K562 (cell line): ENCODE data around the gene SHBG. TPM values are rescaled to one million over a fixed set of nuclear protein-coding genes. Genes with fewer than 3 reads are reported as not detected.

Experiments
- ARID1B ChIP-seq: fragments of 450-650 bp; IDR thresholded peaks from 2 replicates; pipeline ENCODE4 v1.6.1; 2016; ENCODE audit warnings: antibody characterized with exemption, mild to moderate bottlenecking, inconsistent platforms
- HDAC2 ChIP-seq: fragments of 450-650 bp; IDR thresholded peaks from 2 replicates; pipeline ENCODE4 v1.6.1; 2016; ENCODE audit warnings: mild to moderate bottlenecking
- HMG20A ChIP-seq: fragments of 450-650 bp; formaldehyde crosslinking; conservative IDR thresholded peaks from 2 replicates; pipeline ENCODE4 v1.4.0; 2020; ENCODE audit warnings: mild to moderate bottlenecking, mixed read lengths
- NR2C2 ChIP-seq, 2 experiments: fragments of 200-800 bp in 1 of 2; sonication (Bioruptor generic) in 1 of 2; sonication (generic) in 1 of 2; formaldehyde crosslinking in 1 of 2; IDR thresholded peaks; 2 replicates each; pipeline versions ENCODE4 v1.6.1 to v1.8.0; 2016 to 2022; ENCODE audit warnings: mild to moderate bottlenecking in 1 of 2, missing compliant biosample characterization in 1 of 2, missing genetic modification characterization in 1 of 2, missing genetic modification reagents in 1 of 2
- NR2F6 ChIP-seq: fragments of 450-650 bp; formaldehyde crosslinking; IDR thresholded peaks from 2 replicates; pipeline ENCODE4 v1.4.0; 2020; ENCODE audit warnings: mild to moderate bottlenecking
- NR3C1 ChIP-seq: sonication (generic); formaldehyde crosslinking; IDR thresholded peaks from 2 replicates; pipeline ENCODE4 v1.8.1; 2022; ENCODE audit warnings: missing genetic modification reagents
- POLR2AphosphoS5 ChIP-seq: IDR thresholded peaks from 2 replicates; pipeline ENCODE4 v1.6.1; 2011; ENCODE audit warnings: mild to moderate bottlenecking, low read depth, low read length, moderate library complexity; ENCODE audit not compliant: control insufficient read depth, insufficient read depth
- RNF2 ChIP-seq: sonication (generic); IDR thresholded peaks from 2 replicates; pipeline ENCODE4 v1.6.1; 2016
- SUPT5H ChIP-seq: fragments of 450-650 bp; IDR thresholded peaks from 2 replicates; pipeline ENCODE4 v1.6.1; 2016
- TCF3 ChIP-seq: sonication (generic); formaldehyde crosslinking; IDR thresholded peaks from 2 replicates; pipeline ENCODE4 v1.4.0; 2020; ENCODE audit warnings: mild to moderate bottlenecking, missing genetic modification reagents
- polyA plus RNA-seq, 8 experiments: library from polyadenylated mRNA; depleted of rRNA in 4 of 8; stranded (reverse) in 5 of 8; unstranded in 3 of 8; fragments of >200 nt; fragmentation: Nextera tagmentation in 2 of 8; fragmentation: Illumina TruSeq in 1 of 8; extraction: Ambion mirVana in 2 of 8; extraction: Trizol in 1 of 8; gene quantifications; 2 replicates each; pipeline versions ENCODE4 v1.2.1 to v1.2.3, GENCODE V29; 2011 to 2014; ENCODE audit warnings: inconsistent platforms in 1 of 8, missing spikeins in 1 of 8
- total RNA-seq, 7 experiments: library from RNA; depleted of rRNA in 6 of 7; stranded (reverse); fragments of >200 nt in 6 of 7; fragmentation: Illumina TruSeq in 2 of 7; extraction: Trizol in 2 of 7; gene quantifications; 2 replicates each; pipeline versions ENCODE4 v1.2.1 to v1.2.3, GENCODE V29; 2011 to 2021; ENCODE audit warnings: low replicate concordance in 1 of 7
- TF ChIP-seq, protein P1 (sequence below): fragments of 450-650 bp; IDR thresholded peaks from 2 replicates; pipeline ENCODE4 v1.6.1; 2017; ENCODE audit warnings: antibody characterized with exemption
- TF ChIP-seq, protein P2 (sequence below): fragments of 450-650 bp; formaldehyde crosslinking; IDR thresholded peaks from 2 replicates; pipeline ENCODE4 v1.4.0; 2020; ENCODE audit warnings: mild to moderate bottlenecking, moderate library complexity
- TF ChIP-seq, protein P3 (sequence below): sonication (generic); formaldehyde crosslinking; IDR thresholded peaks from 2 replicates; pipeline ENCODE4 v1.8.0; 2023; ENCODE audit warnings: missing genetic modification reagents, mild to moderate bottlenecking, borderline replicate concordance
- TF ChIP-seq, protein P4 (sequence below): fragments of 250-450 bp; sonication (Bioruptor Pico); IDR thresholded peaks from 2 replicates; pipeline ENCODE4 v1.8.0; 2021; ENCODE audit warnings: mild to moderate bottlenecking, moderate library complexity
- TF ChIP-seq, protein P5 (sequence below): fragments of 450-650 bp; formaldehyde crosslinking; IDR thresholded peaks from 2 replicates; pipeline ENCODE4 v1.4.0; 2022; ENCODE audit warnings: missing genetic modification characterization

SHBG gene
- total and polyA plus RNA-seq, 9 of the 15 experiments (the other 6 are each of a cell fraction or from before 2014, with no cell fraction given), result not detected

DNA sequence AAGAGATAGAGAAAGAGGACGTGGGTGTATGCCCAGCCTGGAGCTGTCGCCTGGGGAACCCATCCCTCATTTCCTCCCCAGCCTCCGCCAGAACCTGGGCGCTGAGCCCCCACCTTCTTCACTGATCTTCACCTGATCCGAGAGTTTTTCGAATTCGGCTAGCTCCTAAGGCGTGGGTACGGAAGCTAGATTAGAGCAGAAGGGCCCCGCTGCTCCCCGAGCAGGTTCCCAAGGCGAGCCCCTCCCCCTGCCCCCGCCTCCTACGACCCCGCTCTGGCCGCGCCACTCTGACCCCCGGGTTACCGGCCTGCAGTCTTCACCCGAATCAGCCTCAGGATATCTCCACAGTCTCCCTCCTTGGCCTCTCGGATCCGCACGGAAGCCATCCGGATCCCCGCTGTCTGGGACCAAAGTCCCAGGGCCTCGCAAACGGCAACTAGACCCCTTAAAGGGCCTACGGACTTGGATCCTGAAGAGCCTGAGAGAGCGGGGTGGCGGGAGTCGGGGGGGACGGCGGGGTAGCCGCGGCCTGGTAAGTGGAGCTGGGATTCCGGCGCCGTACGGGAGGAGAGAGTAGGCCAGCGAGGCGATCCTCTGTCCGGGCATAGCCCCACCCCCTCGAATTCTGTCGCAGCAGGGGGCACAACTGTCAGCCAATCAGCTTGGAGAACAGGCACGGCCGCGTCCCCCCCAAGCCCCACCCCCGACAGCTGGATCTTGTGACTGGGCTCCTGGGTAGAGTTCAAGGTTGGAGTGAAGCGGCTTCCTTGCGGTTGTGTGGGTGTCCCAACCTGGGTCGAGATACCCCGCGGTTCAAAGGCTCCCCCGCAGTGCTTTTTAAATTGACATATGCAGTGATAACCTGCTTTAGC, 2.4 kb upstream of the SHBG start, which contains the start of gene SAT2 (continued):
- TF ChIP-seq, protein P1, sequence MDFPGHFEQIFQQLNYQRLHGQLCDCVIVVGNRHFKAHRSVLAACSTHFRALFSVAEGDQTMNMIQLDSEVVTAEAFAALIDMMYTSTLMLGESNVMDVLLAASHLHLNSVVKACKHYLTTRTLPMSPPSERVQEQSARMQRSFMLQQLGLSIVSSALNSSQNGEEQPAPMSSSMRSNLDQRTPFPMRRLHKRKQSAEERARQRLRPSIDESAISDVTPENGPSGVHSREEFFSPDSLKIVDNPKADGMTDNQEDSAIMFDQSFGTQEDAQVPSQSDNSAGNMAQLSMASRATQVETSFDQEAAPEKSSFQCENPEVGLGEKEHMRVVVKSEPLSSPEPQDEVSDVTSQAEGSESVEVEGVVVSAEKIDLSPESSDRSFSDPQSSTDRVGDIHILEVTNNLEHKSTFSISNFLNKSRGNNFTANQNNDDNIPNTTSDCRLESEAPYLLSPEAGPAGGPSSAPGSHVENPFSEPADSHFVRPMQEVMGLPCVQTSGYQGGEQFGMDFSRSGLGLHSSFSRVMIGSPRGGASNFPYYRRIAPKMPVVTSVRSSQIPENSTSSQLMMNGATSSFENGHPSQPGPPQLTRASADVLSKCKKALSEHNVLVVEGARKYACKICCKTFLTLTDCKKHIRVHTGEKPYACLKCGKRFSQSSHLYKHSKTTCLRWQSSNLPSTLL, result 0 out of 2 replicates have a peak, but pooled peaks have one; percentile 41
- TF ChIP-seq, protein P2, sequence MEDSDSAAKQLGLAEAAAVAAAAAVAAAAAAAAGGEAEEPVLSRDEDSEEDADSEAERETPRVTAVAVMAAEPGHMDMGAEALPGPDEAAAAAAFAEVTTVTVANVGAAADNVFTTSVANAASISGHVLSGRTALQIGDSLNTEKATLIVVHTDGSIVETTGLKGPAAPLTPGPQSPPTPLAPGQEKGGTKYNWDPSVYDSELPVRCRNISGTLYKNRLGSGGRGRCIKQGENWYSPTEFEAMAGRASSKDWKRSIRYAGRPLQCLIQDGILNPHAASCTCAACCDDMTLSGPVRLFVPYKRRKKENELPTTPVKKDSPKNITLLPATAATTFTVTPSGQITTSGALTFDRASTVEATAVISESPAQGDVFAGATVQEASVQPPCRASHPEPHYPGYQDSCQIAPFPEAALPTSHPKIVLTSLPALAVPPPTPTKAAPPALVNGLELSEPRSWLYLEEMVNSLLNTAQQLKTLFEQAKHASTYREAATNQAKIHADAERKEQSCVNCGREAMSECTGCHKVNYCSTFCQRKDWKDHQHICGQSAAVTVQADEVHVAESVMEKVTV, result no peak
- TF ChIP-seq RNF2 (peak; percentile 41; the same call in 1 of the 2 replicates), SUPT5H (0 out of 2 replicates have a peak, but pooled peaks have one; percentile 22), HDAC2 (no peak), NR3C1 (CRISPR knock-in tag) (no peak), HMG20A (CRISPR knock-in tag) (no peak), NR2C2 (CRISPR knock-in tag; IDR thresholded peaks at IDR 0.05) (no peak), NR2C2 (tag; IDR thresholded peaks at IDR 0.05) (peak; percentile 75), NR2F6 (no peak), ARID1B (peak; percentile 51; the same call in 1 of the 2 replicates), TCF3 (CRISPR knock-in tag) (peak; percentile 39; the same call in 1 of the 2 replicates), POLR2AphosphoS5 (peak; percentile 24; the same call in 1 of the 2 replicates)
- TF ChIP-seq, protein P3, sequence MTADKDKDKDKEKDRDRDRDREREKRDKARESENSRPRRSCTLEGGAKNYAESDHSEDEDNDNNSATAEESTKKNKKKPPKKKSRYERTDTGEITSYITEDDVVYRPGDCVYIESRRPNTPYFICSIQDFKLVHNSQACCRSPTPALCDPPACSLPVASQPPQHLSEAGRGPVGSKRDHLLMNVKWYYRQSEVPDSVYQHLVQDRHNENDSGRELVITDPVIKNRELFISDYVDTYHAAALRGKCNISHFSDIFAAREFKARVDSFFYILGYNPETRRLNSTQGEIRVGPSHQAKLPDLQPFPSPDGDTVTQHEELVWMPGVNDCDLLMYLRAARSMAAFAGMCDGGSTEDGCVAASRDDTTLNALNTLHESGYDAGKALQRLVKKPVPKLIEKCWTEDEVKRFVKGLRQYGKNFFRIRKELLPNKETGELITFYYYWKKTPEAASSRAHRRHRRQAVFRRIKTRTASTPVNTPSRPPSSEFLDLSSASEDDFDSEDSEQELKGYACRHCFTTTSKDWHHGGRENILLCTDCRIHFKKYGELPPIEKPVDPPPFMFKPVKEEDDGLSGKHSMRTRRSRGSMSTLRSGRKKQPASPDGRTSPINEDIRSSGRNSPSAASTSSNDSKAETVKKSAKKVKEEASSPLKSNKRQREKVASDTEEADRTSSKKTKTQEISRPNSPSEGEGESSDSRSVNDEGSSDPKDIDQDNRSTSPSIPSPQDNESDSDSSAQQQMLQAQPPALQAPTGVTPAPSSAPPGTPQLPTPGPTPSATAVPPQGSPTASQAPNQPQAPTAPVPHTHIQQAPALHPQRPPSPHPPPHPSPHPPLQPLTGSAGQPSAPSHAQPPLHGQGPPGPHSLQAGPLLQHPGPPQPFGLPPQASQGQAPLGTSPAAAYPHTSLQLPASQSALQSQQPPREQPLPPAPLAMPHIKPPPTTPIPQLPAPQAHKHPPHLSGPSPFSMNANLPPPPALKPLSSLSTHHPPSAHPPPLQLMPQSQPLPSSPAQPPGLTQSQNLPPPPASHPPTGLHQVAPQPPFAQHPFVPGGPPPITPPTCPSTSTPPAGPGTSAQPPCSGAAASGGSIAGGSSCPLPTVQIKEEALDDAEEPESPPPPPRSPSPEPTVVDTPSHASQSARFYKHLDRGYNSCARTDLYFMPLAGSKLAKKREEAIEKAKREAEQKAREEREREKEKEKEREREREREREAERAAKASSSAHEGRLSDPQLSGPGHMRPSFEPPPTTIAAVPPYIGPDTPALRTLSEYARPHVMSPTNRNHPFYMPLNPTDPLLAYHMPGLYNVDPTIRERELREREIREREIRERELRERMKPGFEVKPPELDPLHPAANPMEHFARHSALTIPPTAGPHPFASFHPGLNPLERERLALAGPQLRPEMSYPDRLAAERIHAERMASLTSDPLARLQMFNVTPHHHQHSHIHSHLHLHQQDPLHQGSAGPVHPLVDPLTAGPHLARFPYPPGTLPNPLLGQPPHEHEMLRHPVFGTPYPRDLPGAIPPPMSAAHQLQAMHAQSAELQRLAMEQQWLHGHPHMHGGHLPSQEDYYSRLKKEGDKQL (CRISPR knock-in tag), result no peak
- TF ChIP-seq, protein P4, sequence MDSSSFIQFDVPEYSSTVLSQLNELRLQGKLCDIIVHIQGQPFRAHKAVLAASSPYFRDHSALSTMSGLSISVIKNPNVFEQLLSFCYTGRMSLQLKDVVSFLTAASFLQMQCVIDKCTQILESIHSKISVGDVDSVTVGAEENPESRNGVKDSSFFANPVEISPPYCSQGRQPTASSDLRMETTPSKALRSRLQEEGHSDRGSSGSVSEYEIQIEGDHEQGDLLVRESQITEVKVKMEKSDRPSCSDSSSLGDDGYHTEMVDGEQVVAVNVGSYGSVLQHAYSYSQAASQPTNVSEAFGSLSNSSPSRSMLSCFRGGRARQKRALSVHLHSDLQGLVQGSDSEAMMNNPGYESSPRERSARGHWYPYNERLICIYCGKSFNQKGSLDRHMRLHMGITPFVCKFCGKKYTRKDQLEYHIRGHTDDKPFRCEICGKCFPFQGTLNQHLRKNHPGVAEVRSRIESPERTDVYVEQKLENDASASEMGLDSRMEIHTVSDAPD, result no peak
- TF ChIP-seq, protein P5, sequence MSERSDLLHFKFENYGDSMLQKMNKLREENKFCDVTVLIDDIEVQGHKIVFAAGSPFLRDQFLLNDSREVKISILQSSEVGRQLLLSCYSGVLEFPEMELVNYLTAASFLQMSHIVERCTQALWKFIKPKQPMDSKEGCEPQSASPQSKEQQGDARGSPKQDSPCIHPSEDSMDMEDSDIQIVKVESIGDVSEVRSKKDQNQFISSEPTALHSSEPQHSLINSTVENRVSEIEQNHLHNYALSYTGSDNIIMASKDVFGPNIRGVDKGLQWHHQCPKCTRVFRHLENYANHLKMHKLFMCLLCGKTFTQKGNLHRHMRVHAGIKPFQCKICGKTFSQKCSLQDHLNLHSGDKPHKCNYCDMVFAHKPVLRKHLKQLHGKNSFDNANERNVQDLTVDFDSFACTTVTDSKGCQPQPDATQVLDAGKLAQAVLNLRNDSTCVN (CRISPR knock-in tag), result no peak
